ENCODE data around the gene COL24A1.

The COL24A1 gene

DNA sequence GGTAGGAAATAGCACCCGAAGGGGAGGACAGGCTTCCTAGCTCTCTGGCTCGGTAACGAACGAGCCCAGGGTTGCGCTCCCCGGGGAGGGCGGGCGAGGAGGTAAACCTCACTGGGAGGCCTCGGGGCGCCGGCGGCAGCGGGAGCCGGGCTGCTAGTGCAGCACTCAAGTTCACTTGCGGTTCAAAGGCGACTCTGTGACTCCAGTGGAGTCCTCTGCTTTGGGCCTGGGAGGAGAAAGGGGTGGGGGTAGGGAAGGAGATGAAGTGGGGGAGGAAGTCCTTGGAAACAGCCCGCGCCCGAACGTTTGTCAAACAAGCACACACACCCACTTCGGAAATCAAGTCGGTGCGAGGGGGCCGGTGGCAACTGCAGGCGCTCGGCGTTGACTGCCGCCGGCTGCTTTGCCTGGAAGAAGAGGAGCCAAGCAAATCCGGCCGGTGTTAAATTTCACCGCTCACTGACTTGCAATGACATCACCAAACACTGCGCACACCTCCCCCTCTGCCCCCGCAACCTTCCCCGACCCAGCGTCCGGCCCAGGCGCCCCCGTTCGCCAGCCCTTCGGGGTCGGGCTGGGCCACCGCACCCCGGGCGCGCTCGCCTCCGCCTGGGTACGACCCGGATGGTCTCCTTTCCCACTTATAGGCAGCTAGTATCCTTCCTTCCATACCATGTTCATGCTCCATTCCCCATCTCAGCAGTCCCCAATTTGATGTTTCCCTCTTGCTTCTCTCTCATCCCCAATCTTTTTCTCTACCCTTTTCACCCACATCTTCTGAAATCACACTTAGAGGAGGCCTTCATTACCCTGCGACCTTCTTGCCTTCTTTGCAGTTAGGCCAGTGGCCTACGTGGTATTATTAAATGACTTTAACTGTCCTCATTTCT, at the start of gene COL24A1:
Gene COL24A1, minus strand, starts transcription at position 207 of the 890 bp plus-strand sequence. CDS start 376 bp downstream, outside the sequence.
- no peak for DNase-seq

DNA sequence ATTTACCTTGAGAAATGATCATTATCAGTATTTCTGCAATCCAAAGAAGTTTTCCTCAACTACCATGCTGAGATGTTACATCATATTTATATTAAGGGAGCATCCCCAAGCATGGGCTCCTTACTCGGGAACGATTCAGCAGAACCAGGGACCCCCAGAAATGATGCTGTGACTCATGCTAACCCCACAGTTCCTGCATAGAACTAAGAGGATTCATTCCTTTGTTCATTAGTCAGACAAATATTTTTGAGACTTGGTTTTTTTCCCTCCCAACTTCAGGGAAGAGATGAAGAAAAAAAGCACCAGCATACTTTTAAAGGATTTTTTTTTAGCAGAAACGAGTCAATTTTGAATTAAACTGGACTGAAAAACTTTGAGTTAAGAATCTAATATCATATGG, 49.2 kb upstream of the COL24A1 start:
- DNase-seq = no peak

DNA sequence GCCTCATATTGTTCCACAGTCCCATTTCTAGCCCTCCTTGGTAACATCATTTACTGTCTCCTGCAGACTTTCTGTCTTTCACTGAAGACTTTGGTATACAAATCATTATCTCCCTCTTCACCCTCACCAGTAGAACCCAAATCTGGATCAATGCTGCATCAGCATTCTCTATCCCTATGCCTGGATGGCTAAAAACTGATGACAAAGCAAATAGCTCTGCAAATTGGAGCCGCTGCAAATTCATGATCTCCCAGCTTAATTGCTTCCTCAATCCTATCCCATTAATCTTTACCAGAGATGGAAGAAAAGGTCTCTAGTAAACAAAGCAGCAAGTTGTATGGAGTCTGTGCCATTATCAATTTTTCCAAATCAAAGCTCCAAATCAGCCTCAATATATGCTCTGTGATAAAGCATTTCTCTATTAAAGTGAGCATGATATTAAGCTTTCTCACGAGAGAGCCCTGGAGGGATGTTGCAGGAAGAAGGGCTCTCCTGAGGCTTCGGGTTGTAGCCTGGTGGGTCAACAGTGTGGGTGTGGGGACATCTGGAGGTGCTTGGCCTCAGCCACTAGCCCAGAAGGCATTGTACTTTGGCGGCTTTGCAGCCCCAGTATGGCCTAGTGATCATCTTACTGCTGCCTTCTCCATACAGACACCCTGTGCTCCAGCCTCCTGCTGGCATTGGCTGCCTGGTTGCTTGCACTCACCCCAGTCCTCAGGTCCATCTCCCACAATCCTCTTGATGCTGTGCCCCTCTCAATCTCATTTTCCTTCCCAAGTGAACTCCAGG, 46.2 kb upstream of the COL24A1 start:
- DNase-seq = no peak

DNA sequence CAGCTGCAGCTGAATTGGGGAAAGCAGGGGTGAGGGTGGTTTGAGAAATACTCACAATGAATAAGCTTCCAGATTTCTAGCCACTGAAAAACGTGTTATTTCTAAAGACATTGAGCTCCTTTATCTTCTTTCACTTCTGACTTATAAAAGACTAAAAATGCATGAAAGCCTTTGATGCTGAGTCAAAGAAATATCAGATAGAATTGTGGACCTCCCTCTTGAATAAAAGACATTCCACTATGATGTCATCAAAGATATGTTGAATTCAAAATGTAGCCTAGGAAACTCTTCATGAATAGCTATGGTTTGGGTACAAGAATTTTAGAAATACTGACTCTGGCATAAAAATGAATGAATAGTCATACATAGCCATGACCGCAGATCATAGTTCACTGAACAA, 44.7 kb upstream of the COL24A1 start:
- no peak for DNase-seq

DNA sequence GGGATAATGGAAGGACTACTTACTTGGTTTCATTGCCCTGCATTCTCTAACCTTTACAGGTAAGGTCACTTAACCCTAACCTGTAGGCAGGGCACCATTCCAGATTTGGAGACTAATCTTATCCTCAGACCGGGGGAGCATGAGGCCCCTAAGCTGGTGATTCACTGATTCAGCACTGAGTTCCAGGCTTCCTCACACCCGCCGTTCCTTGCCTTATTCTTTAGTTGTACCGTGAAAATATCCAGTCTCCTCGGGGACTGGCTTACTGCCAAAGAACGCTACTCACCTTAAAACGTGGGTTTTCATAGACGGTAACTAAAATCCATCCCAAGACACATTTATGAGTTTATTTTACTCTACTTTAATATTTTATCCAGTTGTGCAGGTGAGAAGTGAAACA, 44.3 kb upstream of the COL24A1 start:
- no peak for DNase-seq

DNA sequence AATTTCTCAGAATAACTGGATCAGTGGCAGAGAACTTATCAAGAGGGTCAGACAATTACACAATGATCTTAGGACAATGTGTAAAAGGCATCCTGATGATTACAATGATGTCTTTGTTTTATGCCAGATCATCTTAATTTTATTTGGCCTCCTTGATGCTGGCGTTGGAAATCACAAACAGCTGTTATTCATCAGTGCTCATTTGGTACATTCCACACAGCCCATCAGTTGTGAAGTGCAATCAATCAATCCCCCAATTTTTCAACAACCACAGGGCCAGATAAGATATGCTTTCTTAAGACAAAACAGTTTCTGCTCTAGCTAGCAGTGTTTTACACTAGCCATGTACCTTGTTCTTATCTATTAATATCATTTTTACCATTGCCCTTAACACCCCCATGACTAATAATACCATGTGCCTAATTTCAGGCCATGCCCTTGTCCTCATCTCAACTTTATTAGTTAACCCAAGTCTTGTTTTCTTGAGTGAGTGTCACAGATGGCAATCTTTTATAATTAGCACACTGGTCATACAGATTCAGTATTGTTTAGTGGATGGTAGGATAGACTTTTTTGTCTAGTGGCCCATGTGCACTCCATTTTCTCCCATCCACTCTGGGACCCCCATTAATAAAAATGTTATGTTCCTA, 40.8 kb upstream of the COL24A1 start:
- DNase-seq = no peak

DNA sequence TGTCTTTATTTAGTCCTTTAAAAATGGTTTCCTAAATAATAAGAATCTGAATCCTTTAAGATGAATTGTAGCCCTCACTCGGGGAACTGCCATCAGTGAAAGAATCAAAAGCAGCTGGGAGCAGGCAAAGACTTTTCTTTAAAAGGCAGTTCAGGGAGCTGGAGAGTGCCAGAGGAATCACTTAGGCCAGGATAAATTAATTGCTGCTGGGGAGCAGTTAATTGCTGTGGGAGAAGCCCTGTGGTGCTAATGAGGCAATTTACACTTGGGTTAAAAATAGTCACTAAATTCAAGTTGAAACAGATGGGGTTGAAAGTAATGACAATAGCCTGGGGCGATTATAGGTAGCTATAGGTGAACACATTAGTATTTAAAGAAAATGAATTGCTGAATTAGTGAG, 38.7 kb upstream of the COL24A1 start:
- no peak for DNase-seq

DNA sequence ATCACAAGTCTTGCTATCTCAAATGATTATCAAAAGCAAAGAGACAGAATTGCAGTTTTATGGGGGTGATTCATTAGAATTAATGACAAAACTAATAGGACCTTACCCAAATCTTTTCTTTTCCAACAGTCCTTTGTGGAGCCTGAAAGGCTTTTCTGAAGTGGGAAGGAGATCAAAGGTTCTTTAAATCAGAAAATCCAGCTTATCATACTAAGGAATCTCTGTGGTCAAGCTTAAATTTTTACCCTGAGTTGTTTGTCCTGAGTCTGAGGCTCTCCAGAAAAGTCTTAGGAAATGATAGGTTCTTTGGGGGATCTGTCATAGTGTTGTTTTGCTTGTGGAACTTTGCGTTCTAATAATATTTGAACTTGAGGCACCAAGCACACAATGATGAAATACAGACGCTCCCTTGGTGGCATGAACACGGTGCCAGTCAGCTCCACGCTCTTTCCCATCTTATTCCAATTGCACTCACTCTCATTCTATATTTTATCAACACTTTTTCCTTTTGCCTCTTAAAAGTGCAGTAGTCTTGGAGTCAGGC, 38.0 kb upstream of the COL24A1 start:
- DNase-seq = no peak

DNA sequence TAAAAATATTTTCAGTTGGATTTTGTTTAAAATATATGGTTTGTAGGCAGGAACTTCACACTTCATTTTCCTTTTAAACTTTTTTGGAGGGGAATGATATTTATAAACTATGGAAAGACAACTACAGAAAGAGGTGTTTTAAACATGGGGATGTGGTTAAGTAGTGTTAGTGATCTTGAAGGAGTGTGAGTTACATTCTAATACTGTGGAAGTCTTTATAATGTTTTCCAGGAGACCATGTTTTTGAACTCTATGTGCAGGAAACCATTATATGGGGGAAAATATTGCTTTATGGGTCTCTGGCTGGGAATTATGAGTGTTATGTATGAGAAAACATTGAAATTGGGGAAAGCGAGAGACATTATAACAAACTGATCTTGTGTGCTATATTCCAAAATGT, 35.8 kb upstream of the COL24A1 start:
- no peak for DNase-seq

DNA sequence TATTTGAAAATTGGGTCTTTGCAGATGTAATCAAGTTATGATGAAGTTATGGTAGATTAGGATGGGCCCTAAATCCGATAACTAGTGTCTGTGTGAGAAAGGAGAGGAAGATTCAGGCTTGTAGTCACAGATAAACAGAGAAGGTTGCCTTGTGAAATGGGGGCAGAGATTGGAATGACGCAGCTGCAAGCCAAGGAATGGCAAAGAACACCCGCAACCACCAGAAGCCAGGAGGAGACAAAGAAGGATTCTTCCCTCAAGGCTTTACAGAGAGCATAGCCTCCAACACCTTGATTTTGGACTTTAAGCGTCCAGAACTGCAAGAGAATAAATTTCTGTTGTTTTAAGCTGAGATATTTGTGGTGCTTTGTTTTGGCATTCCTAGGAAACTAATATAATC, 35.4 kb upstream of the COL24A1 start:
- no peak for DNase-seq

DNA sequence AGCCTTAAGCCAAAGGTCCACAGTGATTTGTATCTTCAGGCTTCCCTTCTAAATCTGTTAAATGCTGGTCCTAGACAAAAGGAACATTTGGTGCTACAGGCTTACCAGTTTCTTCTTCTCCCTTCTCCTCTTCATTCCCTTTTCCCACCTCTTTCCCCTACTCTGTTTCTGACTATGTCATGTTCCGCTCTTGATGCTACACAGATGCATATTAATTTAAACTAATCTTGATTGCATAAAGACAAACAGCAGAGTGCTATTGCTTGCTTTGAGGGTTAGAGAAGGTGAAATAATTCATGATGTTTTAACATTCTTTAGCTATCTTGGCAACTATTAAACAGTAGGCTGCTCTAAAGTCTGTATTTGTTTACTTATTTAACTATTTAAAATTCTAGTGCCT, 34.3 kb upstream of the COL24A1 start:
- DNase-seq = no peak

DNA sequence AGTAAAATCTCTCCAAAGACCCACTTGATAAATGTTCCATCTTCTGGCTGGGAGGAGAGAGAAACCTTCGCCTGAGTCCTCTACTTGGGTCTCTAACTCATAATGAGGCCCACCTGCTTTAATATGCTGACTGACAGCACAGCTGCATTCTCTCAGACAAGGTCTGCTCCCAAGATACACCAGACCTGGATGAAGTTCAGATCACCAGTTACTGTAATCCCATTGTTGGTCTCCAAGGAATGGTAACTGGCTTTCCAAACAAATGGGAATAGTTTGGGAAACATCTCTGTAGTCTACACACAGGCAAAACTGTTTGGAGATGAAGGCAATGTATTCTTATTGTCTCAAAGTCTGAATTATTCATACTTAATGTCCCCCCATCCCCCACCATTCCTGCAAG, 27.9 kb upstream of the COL24A1 start:
- DNase-seq = no peak

DNA sequence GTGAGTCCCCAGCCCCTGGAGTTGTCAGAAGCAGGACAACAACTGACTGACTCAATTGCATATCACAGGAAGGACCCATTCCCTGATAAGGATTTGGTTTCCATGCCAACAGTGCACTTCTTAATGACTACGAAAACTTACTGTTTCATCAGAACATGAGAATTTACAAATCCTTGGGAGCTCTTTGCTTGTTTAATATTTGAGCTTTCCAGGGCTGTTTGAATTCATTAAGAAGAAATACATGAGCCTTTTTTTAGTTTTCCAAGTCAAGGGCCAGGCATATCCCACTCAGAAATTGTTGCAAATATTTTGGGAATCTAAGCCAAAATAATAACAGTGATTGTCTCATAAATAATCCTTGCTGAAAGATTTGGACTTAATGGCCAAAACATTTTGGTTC, 27.2 kb upstream of the COL24A1 start:
- DNase-seq = no peak

DNA sequence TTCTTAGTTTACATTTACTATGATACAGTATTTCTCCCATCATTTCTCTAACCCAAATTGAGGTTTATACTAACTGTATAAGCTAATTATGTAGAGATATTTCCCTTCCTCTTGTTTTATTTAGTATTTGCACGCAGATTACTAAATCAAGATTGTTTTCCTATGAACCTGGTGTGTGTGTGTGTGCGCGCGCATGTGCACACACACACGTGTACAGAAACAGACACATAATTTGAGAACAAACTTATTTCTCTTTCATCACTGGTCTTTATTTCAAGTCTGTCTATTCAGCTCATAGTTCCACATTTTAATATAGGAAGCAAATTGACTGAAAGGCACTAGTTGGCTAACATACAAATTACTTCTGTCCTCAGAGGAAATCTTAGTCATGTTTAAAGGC, 19.7 kb upstream of the COL24A1 start:
- no peak for DNase-seq

DNA sequence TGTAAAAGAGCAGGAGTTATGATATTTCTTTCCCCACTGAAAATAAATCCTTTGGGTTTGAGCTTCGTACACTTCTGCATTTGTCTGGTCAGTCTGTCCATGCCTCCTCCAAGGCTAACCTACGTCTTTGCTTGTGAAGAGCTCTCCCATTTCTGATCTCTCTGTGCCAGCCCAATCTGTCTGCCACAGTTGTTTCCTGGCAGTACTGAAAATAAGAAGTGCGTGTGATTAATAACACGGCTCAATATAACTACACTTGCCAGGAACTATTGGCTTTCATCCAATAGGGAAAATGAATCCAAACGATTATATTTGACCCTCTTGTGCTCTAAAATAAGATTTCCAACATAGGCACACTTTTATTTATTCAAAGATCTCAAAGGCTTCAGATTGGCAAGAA, 19.2 kb upstream of the COL24A1 start:
- no peak for DNase-seq

DNA sequence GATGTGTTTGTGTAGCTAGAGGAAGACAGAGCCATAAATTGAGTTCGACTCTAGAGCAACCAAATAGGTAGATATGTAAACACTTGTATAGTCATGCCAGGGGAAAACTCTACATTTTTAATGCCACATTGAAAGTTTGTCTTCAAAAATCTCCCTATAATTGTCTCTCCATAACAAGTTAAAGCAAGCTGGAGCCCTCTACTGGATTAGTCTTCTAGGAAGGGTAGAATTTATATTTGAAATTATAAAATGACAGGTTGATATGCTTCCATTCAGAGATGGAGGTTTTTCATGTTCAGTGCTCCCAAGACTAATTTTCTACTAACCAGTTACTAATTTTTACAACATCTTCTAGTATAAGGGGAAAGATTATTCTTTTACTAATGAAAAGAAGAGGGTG, 13.1 kb upstream of the COL24A1 start:
- DNase-seq = no peak

DNA sequence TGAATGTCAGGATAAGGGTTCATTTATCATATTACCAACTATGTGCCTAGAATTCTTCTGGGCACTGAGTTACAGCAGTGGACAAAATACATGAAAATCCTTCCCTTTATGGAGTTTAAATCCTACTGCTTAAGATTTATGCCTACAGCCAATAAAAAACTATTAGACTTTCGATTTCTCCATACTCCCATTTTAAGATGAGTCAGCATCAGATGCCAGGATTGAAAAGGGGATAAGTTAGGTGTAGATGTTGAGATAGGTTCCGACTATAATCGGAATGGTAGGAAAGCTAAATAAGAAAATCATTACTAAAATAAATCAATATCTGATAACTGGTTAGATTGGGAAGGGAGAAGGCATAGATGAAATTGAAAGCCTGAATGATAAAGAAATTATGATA, 3.2 kb upstream of the COL24A1 start:
- no peak for DNase-seq

DNA sequence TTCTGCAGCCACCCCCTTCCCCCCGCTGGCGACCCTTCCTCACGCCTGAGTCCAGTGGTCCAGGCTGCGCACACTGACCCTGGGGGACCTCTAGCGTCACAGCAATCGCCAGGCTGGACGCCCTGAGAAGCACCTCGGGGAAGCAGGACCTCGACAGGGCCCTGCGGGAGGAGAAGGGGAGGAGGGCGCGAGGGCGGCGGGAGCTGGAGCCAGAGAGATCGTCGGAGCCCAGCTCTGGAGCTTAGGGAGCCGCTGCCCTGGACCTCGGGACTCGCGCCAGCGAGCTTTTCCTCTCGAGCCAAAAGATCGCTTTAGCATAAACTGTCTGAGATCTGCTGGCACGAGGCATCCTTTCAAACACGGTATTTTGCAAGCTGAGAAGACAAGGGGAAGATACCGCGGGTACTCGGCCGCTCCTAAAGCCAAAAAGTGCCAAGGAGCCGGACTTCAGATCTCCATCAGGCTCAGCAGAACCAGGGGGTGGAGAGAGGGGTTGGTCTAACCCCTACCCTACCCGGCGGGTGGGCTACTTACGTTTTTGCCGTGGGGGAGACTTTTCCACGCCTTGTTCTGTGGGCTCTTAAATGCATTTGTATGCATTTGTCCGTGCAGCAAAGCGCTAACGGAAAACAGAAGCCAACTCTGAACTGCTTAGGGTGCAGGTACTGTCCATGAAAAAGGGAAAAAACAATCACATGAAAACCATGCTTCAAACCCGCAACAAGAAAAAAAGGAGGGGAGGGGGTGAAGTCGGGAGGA, 586 bp downstream of the COL24A1 start:
- DNase-seq = no peak

DNA sequence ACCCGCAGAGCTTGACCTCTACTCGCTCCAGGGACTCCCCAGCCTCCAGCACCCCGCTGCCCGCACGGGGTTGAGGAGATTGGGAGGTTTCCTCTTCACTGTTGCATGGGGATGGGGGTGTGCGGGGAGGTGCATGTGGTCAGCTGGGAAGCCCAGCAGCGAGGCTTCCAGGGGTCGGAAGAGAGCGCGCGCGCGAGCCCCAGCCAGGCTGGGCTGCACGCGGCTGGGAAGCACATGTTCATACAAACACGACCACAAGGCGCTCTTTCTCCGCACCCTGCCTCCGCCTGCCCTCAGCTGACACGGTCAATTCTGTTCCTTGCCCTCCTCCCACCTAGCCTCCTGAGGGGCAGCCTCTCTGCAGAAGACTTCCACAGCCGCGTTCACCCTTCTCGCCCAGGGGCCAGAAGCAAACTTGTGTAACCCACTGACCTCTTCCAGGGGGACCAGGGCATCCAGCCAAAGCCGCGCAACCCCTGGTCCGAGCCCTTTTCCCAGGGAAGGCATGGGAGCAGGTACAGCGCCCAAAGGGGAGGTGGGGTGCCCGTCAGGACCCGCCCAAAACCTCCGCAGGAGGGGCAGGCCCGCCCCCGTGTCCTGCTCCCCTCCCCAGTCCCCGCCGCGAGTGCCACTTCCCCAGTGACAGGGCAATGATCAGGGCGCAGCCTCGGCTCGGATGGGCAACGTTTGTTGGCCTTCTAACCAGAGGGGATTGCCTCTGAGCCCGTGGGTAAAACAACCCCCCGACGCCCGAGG, 1.3 kb downstream of the COL24A1 start:
- DNase-seq = no peak

DNA sequence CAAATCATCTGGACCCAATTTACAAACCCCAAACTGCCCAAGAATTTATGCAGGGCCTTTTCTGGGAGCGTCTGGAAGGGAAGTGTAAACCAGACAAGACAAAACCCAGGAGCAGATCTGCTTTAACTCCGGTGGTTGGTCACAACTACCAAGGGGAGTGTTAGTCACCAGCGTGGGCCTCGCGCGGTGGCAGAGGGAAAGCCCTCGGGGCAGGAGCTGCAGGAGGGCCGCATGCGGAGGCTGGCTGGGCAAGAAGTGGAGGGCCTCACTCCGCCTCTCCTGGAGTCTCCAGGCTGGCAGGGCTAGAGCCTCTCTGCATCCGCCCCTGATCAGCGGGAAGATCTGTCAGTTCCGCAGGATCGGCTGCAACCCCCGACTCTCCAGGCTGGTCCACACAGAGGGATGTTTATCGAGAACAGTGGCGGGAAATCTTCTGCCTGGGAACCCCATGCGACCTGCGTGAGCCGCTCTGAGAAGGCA, 2.0 kb downstream of the COL24A1 start:
- no peak for DNase-seq

DNA sequence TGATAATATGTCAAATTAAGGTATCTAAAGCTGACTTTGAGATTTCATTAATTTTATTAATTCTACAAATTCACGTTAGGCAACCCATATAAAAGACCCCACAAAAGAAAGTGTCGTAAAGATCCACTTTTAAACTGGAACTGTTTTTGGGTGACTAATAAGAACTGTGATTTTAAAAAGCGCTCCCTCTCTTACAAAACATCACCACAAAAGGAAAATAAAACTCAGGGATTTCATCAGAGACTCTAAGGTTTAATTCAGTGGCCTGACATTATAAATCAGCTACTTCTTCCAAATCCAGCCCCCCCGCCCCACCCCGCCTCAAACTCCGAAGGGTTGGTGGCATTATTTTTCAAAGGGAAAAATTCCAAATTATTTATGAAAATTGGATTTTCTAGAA, 2.7 kb downstream of the COL24A1 start:
- DNase-seq = no peak

DNA sequence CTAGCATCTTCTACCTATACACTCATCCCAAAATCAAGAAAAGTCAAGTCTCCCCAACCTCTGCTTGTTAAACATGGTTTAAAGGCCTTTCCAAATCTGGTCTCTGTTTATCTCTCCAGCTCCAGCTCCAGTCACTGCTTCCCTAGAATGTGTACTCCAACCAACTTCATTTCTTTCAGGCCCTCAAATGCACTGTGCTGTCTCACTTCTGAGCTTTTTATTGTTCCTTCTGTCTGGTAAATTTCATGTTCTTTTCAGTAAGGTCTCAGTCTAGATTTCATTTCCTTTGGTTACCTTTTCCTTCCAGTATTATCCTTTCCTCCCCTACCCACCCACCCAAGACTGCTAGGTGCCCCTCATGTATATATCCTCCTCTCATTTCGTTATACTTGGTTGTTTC, 3.7 kb downstream of the COL24A1 start:
- no peak for DNase-seq

Measured in kidney glomerular epithelial cell (primary cell).